ENCODE data around the gene ACBD4.
A peak's percentile ranks its signal among the peaks of the same experiment; 100 is the strongest.

The ACBD4 gene

GRCh38 chr17:45138911-45139532, 3.5 kb downstream of the ACBD4 start:
- no peak for DNase-seq

GRCh38 chr17:45139533-45139920, 4.0 kb downstream of the ACBD4 start:
- DNase-seq: no peak

- no peak for DNase-seq
These were observed 7.7 kb downstream of the ACBD4 start for GRCh38 chr17:45143094-45143670.

- no peak for DNase-seq
These were observed 8.3 kb downstream of the ACBD4 start for GRCh38 chr17:45143767-45144198.

GRCh38 chr17:45144199-45145034, 8.9 kb downstream of the ACBD4 start:
- no peak for DNase-seq

- DNase-seq: no peak
These were observed 9.5 kb downstream of the ACBD4 start for GRCh38 chr17:45145035-45145389.

- DNase-seq: no peak
These were observed 10.7 kb downstream of the ACBD4 start for GRCh38 chr17:45146166-45146565.

- DNase-seq: no peak
These were observed 11.1 kb downstream of the ACBD4 start for GRCh38 chr17:45146592-45146889.

- DNase-seq: peak; percentile 83
These were observed 11.5 kb downstream of the ACBD4 start for GRCh38 chr17:45146890-45147580.

DNA sequence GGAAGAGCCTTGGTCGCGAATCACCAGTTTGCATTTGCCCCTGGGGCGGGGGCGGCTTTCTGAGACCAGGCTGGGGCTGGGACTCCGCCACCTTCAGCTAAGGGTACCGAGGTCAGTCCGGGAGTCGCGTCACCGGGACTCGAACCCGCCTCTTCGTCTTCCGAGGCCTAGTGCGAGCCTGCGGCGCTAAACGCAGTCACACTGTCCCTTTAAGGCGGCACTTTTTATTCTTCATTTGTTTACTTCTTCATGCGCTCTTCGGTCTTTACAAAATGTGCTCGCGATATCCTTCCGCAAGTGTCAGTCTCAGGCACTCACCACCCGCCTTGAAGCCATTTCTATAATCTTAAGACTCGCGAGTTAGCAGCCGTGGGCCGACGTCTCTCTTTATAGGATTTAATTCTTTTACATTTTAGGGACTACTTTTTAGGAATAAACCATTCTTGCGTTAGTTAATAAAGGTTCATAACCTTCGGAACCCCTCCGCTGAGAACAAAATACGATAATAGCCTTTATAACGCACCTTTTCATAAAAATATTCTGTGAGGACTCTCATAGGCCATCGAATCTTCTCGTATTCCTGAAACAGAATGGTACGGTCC, 12.2 kb downstream of the ACBD4 start:
- peak; percentile 83 for DNase-seq

DNA sequence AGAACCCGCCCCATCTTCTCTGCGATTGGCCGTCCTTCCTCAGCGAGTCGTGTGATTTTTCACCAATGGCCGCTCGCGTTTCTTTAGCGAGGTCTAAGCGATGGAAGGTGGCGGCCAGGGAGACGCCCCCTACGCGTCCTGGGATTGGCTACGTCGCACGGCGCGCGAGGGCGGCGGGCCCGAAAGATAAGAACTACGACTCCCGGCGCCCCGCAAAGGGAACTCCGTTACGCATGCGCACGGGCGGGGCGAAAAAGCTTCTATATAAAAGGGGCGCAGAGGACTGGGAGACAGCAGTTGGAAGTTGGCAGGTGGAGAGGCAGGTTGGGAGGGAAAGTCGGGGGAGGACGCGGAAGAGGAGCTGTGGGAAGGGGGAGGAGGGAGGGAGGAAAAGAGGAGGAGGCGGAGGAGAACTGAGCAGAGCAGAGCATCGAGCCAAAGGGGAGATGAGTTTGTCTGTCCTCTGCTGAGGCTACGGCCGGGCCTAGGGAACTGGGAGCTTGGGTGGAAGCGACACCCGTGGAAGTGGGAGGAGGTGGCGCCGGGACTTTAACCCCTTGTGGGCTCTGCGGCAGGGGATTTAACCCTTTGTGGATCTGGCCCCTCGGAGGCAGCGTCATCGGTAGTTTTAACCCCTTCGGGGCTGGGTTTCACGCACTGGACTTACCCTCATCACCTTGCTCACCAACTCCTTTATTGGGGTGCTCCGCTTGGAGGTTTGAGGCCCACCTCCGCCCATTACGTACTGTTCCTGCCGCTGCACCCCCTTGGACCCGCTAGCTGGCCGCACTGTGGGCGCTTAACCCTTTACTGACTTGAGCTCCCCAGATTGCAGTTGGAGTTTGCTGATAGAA, 12.9 kb downstream of the ACBD4 start, which contains the start of gene HEXIM1:
HEXIM1 (plus strand) TSS at position 293 of the 854 bp plus-strand sequence. CDS start 716 bp downstream, outside the sequence.
- DNase-seq: peak; percentile 99

DNA sequence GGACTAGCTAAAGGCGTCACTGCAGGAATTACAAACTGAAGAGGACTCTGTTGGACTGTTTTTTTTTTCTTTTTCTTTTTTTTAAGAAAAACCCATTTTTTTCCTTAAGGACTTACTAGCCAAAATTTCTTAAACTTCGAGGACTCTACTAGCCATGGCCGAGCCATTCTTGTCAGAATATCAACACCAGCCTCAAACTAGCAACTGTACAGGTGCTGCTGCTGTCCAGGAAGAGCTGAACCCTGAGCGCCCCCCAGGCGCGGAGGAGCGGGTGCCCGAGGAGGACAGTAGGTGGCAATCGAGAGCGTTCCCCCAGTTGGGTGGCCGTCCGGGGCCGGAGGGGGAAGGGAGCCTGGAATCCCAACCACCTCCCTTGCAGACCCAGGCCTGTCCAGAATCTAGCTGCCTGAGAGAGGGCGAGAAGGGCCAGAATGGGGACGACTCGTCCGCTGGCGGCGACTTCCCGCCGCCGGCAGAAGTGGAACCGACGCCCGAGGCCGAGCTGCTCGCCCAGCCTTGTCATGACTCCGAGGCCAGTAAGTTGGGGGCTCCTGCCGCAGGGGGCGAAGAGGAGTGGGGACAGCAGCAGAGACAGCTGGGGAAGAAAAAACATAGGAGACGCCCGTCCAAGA, 13.7 kb downstream of the ACBD4 start:
- peak; percentile 46 for DNase-seq

GRCh38 chr17:45149669-45150664, 14.5 kb downstream of the ACBD4 start:
- no peak for DNase-seq

GRCh38 chr17:45150911-45151809, 15.7 kb downstream of the ACBD4 start:
- DNase-seq: no peak

DNA sequence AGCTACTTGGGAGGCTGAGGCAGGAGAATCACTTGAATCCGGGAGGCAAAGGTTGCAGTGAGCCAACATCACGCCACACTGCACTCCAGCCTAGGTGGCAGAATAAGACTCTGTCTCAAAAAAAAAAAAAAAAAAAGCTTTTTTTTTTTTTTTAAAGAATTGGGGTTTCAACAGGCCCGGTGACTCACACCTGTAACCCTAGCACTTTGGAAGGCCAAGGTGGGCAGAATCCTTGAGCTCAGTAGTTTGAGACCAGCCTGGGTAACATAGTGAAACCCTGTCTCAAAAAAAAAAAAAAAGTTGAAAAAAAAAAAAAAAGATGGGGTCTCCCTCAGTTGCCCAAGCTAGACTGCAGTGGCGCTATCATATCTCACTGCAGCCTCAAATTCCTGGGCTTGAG, 19.5 kb downstream of the ACBD4 start:
- DNase-seq: no peak

- DNase-seq: no peak
These were observed 20.0 kb downstream of the ACBD4 start for GRCh38 chr17:45155483-45155882.

- DNase-seq: no peak
These were observed 20.8 kb downstream of the ACBD4 start for GRCh38 chr17:45156242-45156641.

DNA sequence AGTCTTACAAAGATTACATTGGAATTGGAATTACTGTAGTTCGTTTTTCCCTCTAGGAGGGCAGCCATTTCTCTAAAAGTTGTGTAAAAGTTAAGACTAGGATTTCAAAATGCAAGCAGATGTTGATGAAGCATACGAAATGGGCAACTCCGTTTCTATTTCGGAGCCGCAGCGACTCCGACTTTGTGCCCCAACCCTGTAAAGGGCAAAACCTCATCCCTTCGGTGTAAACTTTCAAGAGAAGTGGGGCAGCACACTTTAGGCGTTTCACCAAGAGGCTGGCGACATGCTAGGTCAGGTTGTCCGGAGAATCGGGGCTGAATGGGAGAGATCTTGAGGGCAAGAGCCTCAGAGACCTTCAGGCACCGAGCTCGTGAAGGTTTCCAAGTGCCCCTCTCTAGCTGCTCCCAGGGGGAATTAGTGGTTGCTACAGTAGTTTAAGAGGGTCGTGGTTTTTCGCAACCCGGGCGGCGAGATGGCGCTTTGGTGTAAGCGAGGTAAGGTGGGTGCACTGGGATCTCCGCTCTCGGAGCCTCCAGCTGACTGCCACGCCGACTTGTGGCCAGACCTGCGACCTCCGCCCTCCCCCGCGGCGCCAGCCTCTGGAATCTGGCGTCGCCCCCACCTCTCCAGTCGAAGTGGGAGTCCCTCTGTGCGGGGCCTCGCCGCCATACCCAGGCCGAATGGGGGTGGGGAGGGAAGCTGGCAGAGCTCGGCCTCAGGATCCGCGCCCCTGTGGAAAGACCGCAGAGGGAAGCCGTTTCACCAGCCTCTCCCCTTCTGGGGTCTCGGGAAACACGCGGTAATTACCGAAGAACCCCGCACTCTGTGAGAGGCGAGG, 25.2 kb downstream of the ACBD4 start:
- DNase-seq: peak; percentile 54

All from NCI-H510A (cell line).